Neural progenitor cell (in vitro differentiated cells): ENCODE data around the gene NLRP14. TPM values are rescaled to one million over a fixed set of nuclear protein-coding genes. Genes with fewer than 3 reads are reported as not detected.

Experiments
- DNase-seq: peaks from one replicate; pipeline ENCODE4 v3.0.0-alpha.2; 2016; ENCODE audit warnings: low spot score
- H2AFZ ChIP-seq: fragments of 200-600 bp; sonication (generic); replicated peaks from 2 replicates; pipeline ENCODE4 v1.6.1; 2016; ENCODE audit warnings: antibody characterized with exemption
- H3F3A ChIP-seq: fragments of 200-600 bp; sonication (generic); 2 replicates; pipeline ENCODE4 v1.6.1; 2016; ENCODE audit warnings: antibody characterized with exemption, low read depth
- H3K27ac ChIP-seq: fragments of 200-600 bp; sonication (generic); 2 replicates; pipeline ENCODE4 v1.5.1; 2016; ENCODE audit warnings: mild to moderate bottlenecking
- H3K27me3 ChIP-seq: fragments of 200-600 bp; sonication (generic); 2 replicates; pipeline ENCODE4 v1.6.1; 2016; ENCODE audit warnings: mild to moderate bottlenecking, moderate library complexity
- H3K36me3 ChIP-seq: fragments of 200-600 bp; sonication (generic); 2 replicates; pipeline ENCODE4 v1.5.1; 2016
- H3K4me1 ChIP-seq: fragments of 200-600 bp; sonication (generic); 2 replicates; pipeline ENCODE4 v1.6.1; 2016; ENCODE audit warnings: mixed run types
- H3K4me2 ChIP-seq: fragments of 200-600 bp; sonication (generic); 2 replicates; pipeline ENCODE4 v1.6.1; 2016
- H3K4me3 ChIP-seq: fragments of 200-600 bp; sonication (generic); 2 replicates; pipeline ENCODE4 v1.5.1; 2016
- H3K79me2 ChIP-seq: fragments of 200-600 bp; sonication (generic); 2 replicates; pipeline ENCODE4 v1.6.1; 2016; ENCODE audit warnings: low read depth
- H3K9ac ChIP-seq: fragments of 200-600 bp; sonication (generic); 2 replicates; pipeline ENCODE4 v1.6.1; 2016
- H3K9me3 ChIP-seq: fragments of 200-600 bp; sonication (generic); 2 replicates; pipeline ENCODE4 v1.5.1; 2016; ENCODE audit warnings: low read depth
- H4K20me1 ChIP-seq: fragments of 200-600 bp; sonication (generic); 2 replicates; pipeline ENCODE4 v1.6.1; 2016; ENCODE audit warnings: low read depth
- H3K27ac Mint-ChIP-seq: 3 replicates; pipeline ENCODE4 v1.8.0; 2021; ENCODE audit warnings: mixed read lengths
- H3K27me3 Mint-ChIP-seq: 2 replicates; pipeline ENCODE4 v1.8.0; 2022; ENCODE audit warnings: low read depth, mild to moderate bottlenecking, inconsistent platforms, moderate library complexity, mixed read lengths; ENCODE audit not compliant: insufficient read depth
- H3K36me3 Mint-ChIP-seq: 3 replicates; pipeline ENCODE4 v1.8.0; 2021; ENCODE audit warnings: mixed read lengths
- H3K4me1 Mint-ChIP-seq: 3 replicates; pipeline ENCODE4 v1.8.0; 2021; ENCODE audit warnings: mixed read lengths
- H3K4me3 Mint-ChIP-seq: 3 replicates; pipeline ENCODE4 v1.8.0; 2021; ENCODE audit warnings: mild to moderate bottlenecking, moderate library complexity, mixed read lengths
- H3K9me3 Mint-ChIP-seq: 3 replicates; pipeline ENCODE4 v1.8.0; 2020; ENCODE audit warnings: mixed read lengths
- CTCF ChIP-seq: fragments of 200-600 bp; sonication (generic); IDR thresholded peaks from 2 replicates; pipeline ENCODE4 v1.5.1; 2017; ENCODE audit warnings: antibody characterized with exemption, mild to moderate bottlenecking
- EZH2 ChIP-seq: fragments of 200-600 bp; sonication (generic); IDR thresholded peaks from 2 replicates; pipeline ENCODE4 v1.6.1; 2017; ENCODE audit warnings: antibody characterized with exemption, mild to moderate bottlenecking, moderate library complexity
- EZH2phosphoT487 ChIP-seq: fragments of 200-600 bp; sonication (generic); IDR thresholded peaks from 2 replicates; pipeline ENCODE4 v1.6.1; 2017; ENCODE audit warnings: antibody characterized with exemption
- total RNA-seq: library from RNA; depleted of rRNA; stranded (reverse); fragments of >200 nt; gene quantifications from 2 replicates; pipeline ENCODE4 v1.2.3, GENCODE V29; 2015; ENCODE audit warnings: low replicate concordance

Gene NLRP14
- total RNA-seq, 1 donor from 2014 or later, result 1.8 TPM

DNA sequence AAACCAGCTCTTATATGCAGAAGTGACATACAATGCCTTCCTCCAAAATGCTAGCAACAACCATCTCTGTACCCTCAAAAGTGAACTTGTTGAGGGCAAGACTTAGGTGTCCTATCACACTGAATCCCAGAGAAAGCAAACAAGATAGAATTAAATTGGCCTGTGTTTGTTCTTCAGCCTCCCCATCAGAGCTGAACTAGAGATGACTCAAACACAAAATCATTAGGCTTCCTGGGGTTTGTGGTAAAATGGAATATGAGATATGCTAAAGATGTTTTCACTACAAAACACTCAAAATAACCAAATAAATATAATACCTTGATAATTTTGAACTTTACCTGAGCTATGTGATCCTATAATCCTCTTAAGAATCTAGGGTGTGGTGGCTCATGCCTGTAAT, 31.8 kb upstream of the NLRP14 start:
- Histone ChIP-seq H3K36me3 (no peaks in the 10 kb centered on the region), H3K27me3 (no peaks in the 10 kb centered on the region), H3F3A (no peaks in the 10 kb centered on the region), H3K79me2 (no peaks in the 10 kb centered on the region), H2AFZ (no peak overlapping the region), H4K20me1 (no peaks in the 10 kb centered on the region), H3K4me1 (no peaks in the 10 kb centered on the region), H3K27ac (no peak overlapping the region), H3K9ac (no peak overlapping the region), H3K9me3 (no peaks in the 10 kb centered on the region), H3K4me2 (no peak overlapping the region), H3K4me3 (no peak overlapping the region)
- TF ChIP-seq EZH2phosphoT487 (no peak), EZH2 (no peak), CTCF (no peak)
- H3K9me3 Mint-ChIP-seq, result peaks cover 4% of the 10 kb centered on the region
- H3K36me3 Mint-ChIP-seq, result no peaks in the 10 kb centered on the region
- DNase-seq, result no peak
- H3K27me3 Mint-ChIP-seq, result no peaks in the 10 kb centered on the region
- no peak overlapping the region for H3K4me3 Mint-ChIP-seq
- H3K4me1 Mint-ChIP-seq, result peaks cover 11% of the 10 kb centered on the region
- no peak overlapping the region for H3K27ac Mint-ChIP-seq

DNA sequence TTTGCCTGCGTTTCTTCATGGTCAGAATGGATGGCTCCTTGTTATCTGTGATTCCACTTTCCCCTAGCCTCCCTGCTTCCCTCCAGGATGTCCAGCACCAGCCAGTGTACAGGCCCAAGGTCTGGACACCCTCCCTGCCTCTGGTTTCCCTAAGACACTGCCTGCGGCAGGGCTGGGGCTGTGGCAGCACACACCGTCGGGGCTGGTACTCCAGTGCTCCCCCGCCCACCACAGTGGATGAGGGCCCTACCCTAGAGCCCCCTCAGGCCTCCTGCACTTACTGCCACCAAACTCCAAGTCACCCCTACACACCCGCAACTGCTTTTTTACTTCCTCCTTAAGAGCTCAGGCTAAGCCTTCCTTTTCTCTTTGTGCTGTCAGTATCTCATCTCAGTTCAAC, 29.1 kb upstream of the NLRP14 start:
- Mint-ChIP-seq H3K4me3 (no peak overlapping the region), H3K36me3 (no peaks in the 10 kb centered on the region), H3K4me1 (peaks cover 11% of the 10 kb centered on the region), H3K9me3 (peaks cover 4% of the 10 kb centered on the region), H3K27ac (peak overlapping the region; percentile 36), H3K27me3 (no peaks in the 10 kb centered on the region)
- H4K20me1 ChIP-seq, result no peaks in the 10 kb centered on the region
- no peak overlapping the region for H3K9ac ChIP-seq
- H3K4me2 ChIP-seq, result no peak overlapping the region
- no peak overlapping the region for H3K27ac ChIP-seq
- H3K79me2 ChIP-seq, result no peaks in the 10 kb centered on the region
- H3F3A ChIP-seq, result no peaks in the 10 kb centered on the region
- no peak overlapping the region for H3K4me3 ChIP-seq
- H2AFZ ChIP-seq, result no peak overlapping the region
- H3K4me1 ChIP-seq, result no peaks in the 10 kb centered on the region
- H3K27me3 ChIP-seq, result no peaks in the 10 kb centered on the region
- no peaks in the 10 kb centered on the region for H3K36me3 ChIP-seq
- H3K9me3 ChIP-seq, result no peaks in the 10 kb centered on the region
- DNase-seq, result peak; percentile 5
- TF ChIP-seq EZH2phosphoT487 (no peak), EZH2 (no peak), CTCF (no peak)

DNA sequence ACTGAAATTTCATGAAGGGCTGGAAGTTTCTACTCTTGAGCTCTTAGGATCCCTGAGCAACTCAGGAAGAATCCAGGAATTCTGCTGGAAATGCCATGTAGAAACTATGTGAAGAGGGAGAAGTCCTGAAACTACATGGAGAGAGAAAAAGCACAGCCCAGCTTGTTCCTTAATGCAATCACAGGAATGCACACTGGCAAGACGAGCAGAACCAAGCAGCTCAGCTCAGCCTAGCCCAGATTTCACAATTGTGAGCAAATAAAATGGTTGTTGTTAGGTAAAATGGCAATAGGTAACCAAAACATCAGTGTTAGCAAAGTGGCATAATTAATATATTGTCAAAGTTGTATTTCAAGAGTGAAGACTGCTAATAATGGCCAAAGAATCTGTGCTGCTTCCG, 28.3 kb upstream of the NLRP14 start:
- H3K4me1 ChIP-seq, result no peaks in the 10 kb centered on the region
- no peak overlapping the region for H2AFZ ChIP-seq
- no peak overlapping the region for H3K4me3 ChIP-seq
- no peaks in the 10 kb centered on the region for H3F3A ChIP-seq
- no peaks in the 10 kb centered on the region for H4K20me1 ChIP-seq
- no peaks in the 10 kb centered on the region for H3K79me2 ChIP-seq
- Mint-ChIP-seq H3K36me3 (no peaks in the 10 kb centered on the region), H3K9me3 (no peaks in the 10 kb centered on the region), H3K27me3 (no peaks in the 10 kb centered on the region), H3K4me1 (peaks cover 11% of the 10 kb centered on the region), H3K4me3 (no peak overlapping the region), H3K27ac (no peak overlapping the region)
- H3K27ac ChIP-seq, result no peak overlapping the region
- no peaks in the 10 kb centered on the region for H3K36me3 ChIP-seq
- no peak for DNase-seq
- TF ChIP-seq EZH2 (no peak), EZH2phosphoT487 (no peak), CTCF (no peak)
- H3K27me3 ChIP-seq, result no peaks in the 10 kb centered on the region
- no peak overlapping the region for H3K4me2 ChIP-seq
- no peaks in the 10 kb centered on the region for H3K9me3 ChIP-seq
- H3K9ac ChIP-seq, result no peak overlapping the region
